Stimulated activated CD4-positive, alpha-beta T cell treated with anti-CD3 and anti-CD28 coated beads, Interleukin-1b, Interleukin-23, amount 100 ng/mL, for 1 hour (primary cell): ENCODE results near the gene XPC.
A peak's percentile ranks its signal among the peaks of the same experiment; 100 is the strongest.

Experiments
- DNase-seq, 2 donors: peaks; one replicate each; pipeline ENCODE4 v3.0.0-alpha.2; 2020; ENCODE audit warnings: low read depth in 2 of 2

XPC gene

DNA sequence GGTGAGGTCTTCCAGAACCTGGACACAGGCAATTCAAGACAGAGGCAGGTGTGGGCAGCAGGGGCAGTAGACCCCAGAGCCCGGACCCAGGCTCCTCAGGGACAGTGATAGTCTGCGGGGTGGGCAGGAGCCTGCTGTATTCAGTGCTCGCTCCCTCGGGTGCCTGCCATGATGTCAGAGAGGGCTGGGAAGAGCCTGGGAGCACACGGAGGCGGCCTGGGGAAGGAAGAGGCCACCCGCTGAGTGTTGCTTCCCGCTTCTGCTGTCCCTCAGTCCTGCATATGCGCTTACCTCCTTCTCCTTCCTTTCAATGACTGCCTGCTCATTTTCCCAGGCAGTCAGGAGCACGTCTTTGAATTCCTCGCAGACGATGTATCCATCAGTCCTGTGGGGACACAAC, 30.8 kb downstream of the XPC start:
- no peak for DNase-seq

DNA sequence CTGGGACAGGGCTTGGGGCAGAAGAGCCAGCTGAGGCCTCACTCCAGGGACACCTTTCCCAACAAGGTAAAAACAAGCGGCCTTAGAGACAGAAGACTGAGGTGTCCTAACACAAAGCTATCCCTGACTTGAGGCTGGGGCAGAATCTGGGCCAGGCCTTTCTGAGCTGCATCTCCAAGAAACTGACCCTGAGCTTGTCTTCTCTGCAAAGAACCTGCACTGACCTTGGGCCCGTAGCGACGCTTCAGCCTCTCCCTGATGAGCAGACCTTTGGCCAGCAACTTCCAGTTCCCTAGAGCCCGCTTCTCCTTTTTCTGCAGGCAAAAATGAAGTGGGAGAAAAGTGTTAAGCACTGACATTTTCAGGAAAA, 31.4 kb downstream of the XPC start:
- DNase-seq = no peak

DNA sequence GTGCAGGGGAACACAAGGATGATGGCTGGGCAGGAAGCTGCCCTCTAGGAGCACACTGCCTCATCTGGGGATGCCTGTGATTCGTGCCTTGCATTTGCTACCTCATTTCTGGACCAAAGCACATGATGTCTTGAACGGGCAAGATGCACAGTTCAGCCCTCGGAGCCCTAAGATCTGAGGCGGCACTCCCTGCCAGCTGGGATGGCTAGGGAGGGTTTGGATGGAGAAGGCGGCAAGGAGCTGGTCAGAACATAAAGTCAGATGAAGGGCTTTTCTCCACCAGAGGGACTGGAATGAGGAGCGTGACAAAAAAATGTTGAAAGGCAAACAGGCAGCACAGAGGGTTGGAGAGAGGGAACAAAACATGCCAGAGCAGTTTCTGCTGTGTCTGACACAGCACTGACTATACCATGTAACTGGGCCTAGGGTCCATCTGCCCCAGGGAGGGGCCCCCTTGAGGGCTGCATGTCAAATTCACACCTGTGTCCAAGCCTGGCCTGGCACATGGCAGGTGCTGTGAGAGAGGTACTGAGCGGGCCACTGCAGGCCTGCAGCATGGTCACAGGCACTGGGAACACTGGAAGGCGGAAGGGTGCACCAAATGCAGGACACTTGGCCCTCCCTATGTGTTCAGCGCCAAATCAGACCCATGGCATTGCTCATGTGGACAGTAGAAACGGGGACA, 31.9 kb downstream of the XPC start:
- no peak for DNase-seq

DNA sequence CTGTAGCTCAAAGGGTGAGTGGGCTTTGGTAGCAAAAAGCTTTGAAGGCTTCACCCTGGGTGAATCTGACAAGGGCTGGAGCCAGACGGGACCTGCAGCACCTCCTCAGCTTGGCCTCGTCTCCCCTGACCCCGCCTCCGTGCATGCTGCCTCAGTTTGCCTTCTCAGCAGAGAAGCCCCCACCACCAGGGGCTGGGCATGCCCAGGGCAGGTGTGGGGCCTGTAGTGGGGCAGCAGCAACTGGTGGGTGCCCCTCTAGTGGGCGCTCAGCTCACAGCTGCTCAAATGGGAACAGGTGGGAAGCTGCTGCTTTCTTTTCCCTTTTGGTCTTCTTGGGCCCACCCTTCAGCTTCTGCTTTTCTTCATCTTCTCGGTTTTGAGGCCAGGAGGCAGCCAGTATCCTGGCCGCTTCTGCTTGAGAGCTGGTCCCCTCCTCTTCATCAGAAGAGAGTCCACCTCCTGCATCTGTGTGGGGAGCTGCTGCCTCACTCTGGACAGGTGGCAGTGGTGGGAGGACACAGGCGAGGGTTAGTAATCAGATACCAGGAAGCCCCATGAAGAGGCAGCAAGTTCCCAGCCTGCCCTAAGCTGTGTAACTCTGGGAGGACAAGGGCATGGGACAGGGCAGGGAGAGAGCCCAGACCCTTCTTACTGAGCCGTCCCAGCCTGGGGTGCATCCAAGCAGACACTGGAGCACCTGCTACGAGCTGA, 32.6 kb downstream of the XPC start:
- no peak for DNase-seq

DNA sequence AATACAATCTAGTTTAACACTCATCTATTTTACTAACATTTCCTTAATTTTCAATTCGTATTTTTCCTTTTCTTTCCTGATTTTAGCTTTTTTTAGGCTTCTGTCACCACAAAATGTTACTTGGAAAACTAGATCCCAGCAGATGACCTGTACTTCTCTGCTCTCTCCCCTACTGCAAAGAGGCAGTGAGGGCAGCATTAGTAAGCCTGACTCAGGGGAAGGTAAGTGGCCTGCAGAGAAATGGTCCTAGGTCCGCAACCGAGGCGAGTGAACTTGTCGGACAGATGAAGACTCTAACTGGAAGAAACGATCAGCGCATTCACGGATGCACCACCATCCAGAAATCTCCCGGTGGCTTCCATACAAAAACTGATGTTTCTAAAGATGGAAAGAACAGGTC, 33.2 kb downstream of the XPC start:
- DNase-seq = no peak

DNA sequence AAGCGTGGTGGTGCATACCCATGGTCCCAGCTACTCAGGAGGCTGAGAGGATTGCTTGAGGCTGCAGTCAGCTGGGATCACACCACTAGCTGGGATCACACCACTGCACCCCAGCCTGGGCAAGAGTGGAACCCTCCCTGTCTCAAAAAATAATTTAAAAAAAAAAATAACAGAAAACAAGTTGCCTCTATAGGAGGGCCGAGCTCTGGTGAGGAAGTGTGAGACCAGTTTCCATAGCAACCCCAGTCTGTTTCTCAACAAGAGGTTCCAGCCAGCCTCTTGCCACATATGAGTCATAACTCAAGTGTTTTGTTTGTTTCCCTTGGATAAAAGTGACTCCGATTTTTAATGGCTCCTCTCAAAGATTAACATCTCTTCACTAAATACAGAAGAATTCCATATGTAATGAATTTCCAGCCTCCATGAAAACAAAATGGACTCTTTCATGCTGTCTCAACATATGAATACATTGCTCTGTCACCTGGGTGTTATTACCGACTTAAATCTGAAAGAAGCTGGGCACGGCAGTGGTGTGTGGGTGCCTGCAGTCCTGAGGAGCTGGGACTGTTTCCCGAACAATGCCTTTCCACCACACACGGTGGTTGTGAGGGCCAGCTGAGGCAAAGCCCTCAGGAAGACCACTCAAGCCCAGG, 33.9 kb downstream of the XPC start:
- peak in 1 of 2 donors; percentile 36 for DNase-seq

DNA sequence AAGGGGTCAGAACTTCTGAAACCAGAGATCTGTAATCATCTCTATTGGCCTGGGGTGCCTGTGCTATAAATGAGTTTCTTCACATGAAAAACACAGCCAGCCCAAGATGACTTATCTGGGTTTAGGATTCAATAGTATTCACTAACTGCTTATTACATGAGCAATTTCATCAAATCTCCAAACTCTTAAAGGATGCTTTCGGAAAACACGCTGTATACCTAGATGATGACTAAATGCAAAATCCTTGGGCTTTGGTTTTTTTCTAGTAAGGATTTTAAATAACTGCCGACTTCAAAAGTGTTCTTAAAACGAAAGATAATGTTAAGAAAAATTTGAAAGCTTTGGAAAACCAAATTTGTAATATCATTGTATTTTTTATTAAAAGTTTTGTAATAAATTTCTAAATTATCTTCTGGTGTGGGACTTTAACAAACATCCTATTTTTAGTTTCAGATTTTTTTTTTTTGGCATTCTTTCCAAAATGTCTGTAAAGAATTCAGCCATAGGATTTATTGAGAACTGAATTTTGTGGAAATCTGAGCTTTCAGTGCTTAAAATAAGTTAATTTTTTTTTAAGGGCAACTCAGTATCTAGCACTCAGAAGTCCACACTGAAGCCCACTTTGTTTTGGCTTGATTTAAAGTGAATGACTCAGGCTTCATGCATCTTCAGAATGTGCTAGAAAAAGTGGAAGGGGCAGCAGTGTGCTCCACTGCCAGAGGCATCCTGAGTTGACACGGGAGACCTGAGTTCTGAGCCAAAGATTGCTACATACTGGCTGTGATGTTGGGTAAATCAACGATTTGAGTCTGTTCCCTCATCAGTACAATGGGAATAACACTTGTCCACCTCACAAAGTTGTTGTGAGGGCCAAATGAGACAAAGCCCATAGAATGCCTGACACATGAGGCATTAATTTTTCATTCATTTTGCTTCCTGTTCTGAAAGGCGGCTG, 34.9 kb downstream of the XPC start:
- no peak for DNase-seq

DNA sequence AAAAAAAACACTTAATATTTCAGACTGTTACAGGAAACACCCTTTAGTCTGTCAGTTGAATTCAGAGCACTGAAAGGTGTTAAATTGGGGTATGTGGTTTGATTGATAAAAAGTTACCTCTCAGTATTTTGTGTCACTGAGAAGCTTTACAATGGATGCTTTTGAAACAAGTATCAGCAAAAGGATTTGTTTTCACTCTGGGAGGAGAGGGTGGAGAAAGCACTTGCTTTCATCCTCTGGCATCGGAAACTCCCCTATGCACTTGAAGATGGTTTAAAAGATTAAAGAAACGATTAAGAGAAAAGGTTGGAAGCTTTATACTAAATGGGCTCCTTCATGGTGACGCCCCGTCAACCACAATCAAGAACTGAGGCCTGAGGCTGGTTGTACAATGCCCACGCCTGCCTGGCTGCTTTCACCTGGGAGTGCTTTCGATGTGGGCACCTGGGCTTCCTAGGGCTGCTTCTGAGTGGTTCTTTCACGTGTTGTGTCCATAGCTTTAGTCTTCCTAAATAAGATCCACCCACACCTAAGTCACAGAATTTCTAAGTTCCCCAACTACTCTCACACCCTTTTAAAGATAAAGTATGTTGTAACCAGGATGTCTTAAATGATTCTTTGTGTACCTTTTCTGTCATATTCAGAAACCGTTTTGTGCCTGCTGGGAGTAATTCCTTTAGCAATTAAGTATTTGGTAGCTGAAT, 35.7 kb downstream of the XPC start:
- no peak for DNase-seq

DNA sequence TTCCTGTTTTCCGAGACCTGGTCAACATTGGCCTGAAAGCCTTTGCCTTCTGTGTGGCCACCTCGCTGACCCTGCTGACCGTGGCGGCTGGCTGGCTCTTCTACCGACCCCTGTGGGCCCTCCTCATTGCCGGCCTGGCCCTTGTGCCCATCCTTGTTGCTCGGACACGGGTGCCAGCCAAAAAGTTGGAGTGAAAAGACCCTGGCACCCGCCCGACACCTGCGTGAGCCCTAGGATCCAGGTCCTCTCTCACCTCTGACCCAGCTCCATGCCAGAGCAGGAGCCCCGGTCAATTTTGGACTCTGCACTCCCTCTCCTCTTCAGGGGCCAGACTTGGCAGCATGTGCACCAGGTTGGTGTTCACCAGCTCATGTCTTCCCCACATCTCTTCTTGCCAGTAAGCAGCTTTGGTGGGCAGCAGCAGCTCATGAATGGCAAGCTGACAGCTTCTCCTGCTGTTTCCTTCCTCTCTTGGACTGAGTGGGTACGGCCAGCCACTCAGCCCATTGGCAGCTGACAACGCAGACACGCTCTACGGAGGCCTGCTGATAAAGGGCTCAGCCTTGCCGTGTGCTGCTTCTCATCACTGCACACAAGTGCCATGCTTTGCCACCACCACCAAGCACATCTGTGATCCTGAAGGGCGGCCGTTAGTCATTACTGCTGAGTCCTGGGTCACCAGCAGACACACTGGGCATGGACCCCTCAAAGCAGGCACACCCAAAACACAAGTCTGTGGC, 36.6 kb downstream of the XPC start:
- DNase-seq = no peak

DNA sequence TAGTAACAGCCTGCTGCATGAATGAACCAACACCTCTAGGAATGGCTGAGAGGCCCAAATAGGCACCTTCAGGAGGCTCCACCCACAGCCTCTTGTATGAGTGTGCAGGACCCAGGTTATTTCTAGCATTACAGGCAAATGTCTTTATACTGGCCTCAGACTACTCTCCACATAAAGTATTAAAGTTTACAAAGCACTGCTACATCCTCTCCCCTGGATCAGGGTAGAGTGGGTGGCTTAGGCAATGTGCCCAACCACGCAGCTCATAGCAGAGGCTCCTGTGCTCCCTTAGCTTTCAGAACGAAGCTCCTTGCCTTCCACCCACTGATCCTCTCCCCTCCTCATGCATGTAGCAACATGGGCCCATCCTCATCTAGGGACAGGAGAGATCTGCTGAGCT, 37.3 kb downstream of the XPC start:
- DNase-seq = no peak

DNA sequence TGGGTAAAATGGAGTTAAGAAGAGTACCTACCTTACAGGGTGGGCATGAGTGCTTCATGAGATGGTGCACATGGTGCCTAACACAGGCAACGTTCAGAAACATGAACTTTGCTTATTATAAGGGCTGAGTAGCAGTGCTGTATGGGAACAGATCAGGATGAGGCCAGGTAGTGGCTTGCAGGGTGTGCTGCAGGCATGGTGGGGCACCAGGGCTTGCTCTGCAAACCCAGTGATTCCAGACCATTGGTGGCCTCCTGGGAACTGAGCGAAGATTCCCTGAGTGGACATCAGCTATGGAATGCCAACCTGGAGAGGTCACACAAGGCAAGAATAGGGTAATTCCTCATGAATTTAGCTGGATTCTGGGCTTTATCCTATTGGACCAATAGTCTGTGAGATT, 37.7 kb downstream of the XPC start:
- no peak for DNase-seq

DNA sequence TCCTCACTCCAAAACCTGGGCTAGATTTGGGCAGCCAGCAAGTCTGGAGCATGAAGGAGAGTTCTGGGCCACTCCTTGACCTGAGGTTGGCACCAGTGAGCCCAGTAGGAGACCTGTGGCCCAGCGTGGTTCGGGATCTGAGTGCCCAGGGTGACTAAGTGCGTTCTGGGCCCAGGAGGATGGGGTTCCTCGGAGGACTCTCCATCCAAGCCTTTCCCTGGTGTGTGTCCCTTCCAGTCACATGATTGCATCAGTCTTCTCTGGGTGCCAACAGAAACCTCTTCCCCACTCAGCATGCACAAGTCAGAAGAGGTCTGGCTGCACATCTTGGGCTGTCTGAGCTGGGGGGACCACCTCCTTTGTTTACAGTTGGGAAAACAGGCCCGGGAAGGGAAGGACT, 38.6 kb downstream of the XPC start:
- DNase-seq = no peak

DNA sequence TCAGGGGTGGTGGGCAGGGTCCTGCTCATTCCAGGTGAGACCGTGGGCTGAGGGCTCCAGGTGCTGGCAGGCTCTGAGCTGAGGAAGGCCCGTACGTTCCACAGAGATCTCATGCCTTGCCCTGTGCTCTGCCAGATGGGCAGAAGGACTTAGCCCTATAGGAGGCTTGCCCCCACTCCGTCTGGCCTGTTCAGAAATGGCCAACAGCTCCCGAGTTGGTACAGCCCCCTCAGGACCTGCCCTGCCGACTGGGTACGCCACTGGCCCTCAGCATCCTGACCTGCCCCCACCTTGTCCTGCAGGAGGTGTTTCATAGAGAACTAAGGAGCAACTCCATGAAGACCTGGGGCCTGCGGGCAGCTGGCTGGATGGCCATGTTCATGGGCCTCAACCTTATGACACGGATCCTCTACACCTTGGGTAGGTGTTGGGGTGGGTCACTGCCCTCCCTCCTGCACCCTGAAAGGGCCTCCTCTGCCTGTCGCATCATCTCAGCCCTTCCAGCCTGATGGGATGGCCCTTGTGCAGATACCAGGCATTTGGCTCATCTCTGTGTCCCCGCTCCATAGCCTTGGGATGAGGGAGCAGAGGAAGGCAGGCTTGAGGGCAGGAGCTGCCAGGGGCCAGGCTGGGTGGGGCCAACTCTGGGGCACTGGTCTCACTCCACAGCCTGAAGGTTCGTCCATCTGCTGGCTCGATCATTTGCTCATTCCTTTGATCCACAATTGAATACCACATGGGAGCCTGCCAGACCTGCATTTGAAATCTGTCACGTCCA, 39.3 kb downstream of the XPC start:
- DNase-seq = no peak

DNA sequence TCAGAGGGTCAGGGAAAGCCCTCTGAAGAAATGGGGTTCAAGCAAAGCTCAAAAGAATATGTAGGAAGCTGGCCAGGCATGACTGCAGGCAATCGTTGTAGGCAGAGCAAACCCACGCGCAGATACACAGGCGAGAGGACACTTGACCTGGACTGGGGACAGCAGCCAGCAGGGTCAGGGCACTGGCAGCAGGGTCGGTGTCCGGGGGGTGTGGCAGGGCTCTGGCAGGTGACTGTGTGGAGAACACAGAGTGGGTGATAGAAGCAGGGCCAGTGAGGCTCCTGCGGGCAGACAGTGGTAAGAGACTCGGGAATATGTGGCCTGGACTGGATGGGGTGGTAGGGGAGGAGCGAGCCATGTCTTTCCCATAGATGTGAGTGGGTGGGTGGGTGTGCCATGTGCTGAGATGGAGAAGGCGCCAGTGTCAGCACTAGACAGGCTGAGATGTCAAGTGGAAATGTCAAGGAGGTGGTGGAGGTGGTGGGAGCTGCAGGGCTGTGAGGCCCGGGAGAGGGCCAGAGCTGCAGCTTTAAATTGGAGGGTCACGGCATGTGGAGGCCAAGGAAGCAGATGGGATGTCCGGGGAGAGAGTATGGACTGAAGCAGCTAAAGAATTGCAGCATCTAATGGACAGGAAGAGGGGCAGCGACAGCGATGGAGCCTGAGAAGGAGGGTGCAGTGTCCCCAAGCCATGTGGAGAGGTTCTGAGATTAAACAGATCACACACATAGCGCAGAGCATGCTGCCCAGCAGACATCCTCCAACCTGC, 40.1 kb downstream of the XPC start:
- DNase-seq = no peak

DNA sequence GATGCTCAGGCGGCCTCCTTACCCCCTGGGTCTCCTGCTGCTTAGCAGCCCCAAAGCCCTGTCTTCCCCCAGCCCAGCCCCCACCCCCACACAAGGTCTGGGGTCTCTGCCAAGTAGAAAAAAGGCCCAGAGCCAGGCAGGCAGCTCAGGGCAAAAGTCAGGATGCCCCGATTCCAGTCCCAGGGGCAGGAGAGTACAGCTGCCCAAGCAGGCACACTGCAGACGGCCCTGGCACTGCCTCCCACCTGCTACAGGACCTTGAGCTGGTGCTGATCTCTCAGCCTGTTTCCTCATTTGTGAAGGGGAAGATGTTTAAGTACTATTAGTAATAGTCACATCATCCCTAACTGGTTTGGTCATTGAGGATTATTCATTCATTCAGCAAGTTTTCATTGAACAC, 41.0 kb downstream of the XPC start:
- no peak for DNase-seq

DNA sequence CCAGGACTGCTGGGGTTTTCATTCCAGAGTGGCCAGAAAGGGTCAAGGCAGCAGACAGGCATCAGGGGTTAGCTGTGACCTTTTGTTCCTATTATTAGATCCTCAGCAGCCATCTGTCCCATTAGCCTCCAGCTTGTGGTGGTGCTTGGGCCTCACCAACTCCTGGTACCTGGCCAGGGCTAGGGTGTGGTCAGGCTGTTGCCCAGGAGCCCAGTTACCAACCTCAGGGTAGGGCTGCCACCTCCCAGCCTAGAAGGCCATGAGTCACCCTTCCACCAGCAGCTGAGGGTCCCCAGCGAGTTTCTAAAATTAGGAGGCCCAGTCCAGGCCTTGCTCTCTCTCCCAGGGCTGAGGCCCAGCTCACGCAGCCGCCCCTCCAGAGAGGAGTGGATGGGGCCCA, 41.4 kb downstream of the XPC start:
- DNase-seq = no peak

DNA sequence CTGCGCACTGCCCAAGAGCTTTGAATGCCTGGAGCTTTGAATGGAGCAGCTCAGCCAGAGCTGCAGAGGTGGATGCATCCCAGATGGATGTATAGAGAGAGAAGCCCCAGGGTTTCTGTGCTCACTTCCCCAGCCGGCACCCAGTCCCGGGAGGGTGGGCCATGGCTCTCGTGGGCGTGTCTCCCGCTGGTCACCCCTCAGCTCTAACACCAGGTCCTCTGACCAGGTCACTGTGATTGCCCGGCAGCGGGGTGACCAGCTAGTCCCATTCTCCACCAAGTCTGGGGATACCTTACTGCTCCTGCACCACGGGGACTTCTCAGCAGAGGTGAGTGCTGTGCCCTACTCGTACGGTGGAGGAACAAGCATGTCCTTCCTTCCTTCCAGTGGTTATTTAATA, 42.8 kb downstream of the XPC start:
- no peak for DNase-seq

DNA sequence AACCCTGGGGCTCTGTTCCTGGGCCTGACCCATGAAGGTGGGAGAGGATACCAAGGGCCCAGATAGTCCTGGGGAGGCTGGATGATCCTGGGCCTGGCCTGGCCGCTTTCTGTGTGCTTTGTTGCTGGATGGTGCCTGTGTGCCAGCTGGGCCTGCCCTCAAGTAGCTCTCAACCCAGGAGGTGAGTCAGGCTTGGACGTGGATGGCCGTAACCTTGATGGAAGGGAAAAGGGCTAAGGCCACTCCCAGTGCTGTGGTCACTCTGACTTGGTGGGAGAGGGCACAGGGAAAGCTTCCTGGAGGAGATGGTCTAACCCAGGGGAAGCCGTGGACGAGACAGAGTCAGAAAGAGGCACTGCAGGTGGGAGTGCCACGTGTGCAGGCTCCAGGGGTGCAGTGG, 44.1 kb downstream of the XPC start:
- no peak for DNase-seq

DNA sequence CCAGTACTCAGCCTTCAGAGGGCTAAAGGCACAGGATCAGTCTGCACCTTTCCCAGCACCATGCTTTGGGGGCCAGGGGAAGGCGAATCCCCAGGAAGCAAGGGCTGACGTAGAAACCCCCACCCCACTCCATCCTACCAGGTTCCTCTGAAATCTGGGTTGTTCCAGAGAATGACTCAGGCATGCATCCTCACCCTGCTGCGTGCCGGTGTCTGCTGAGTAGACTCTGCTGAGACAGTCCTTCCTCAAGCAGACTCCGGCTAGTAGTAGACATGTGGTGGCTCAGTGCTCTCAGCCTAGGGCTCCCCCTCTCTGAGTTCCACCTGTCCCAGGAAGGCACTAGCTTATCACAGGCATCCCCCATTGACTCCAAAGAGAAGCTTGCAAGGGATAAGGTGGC, 44.5 kb downstream of the XPC start:
- no peak for DNase-seq
